CD14-positive monocyte (primary cell): ENCODE measurements around the gene PAM. TPM values are rescaled to one million over a fixed set of nuclear protein-coding genes. Genes with fewer than 3 reads are reported as not detected.

ENCODE experiments used
- DNase-seq, 3 donors: peaks; one replicate each; pipeline ENCODE4 v3.0.0-alpha.2; 2011 to 2022
- H2AFZ ChIP-seq: 2 replicates; pipeline ENCODE4 v1.6.0; 2012; ENCODE audit warnings: mild to moderate bottlenecking, low read depth, low read length, inconsistent platforms; ENCODE audit not compliant: insufficient read depth, poor library complexity, severe bottlenecking
- H3K27ac ChIP-seq, 2 donors: 1 replicate in 1 of 2; 2 replicates in 1 of 2; pipeline ENCODE4 v1.5.1; 2012 to 2013; ENCODE audit warnings: low read length in 2 of 2, control low read depth in 1 of 2, inconsistent platforms in 1 of 2, low read depth in 1 of 2, mild to moderate bottlenecking in 1 of 2
- H3K27me3 ChIP-seq, 2 donors: one replicate each; pipeline versions ENCODE4 v1.6.0 to v1.6.1; 2011 to 2013; ENCODE audit warnings: low read length in 2 of 2; ENCODE audit not compliant: control insufficient read depth in 2 of 2, insufficient read depth in 2 of 2
- H3K36me3 ChIP-seq, 2 donors: replicated peaks in 1 of 2; 1 replicate in 1 of 2; 2 replicates in 1 of 2; pipeline versions ENCODE4 v1.5.1 to v1.6.1; 2012 to 2013; ENCODE audit warnings: low read length in 2 of 2, control low read depth in 1 of 2, inconsistent platforms in 1 of 2, mild to moderate bottlenecking in 1 of 2; ENCODE audit not compliant: insufficient read depth in 2 of 2, control insufficient read depth in 1 of 2
- H3K4me1 ChIP-seq, 2 donors: 1 replicate in 1 of 2; 2 replicates in 1 of 2; pipeline versions ENCODE4 v1.5.1 to v1.6.1; 2012 to 2013; ENCODE audit warnings: low read length in 2 of 2, control low read depth in 1 of 2, inconsistent platforms in 1 of 2, mild to moderate bottlenecking in 1 of 2, moderate library complexity in 1 of 2; ENCODE audit not compliant: insufficient read depth in 2 of 2, control insufficient read depth in 1 of 2
- H3K4me2 ChIP-seq: replicated peaks from 2 replicates; pipeline ENCODE3; 2012; ENCODE audit warnings: low read length, moderate library complexity, mild to moderate bottlenecking; ENCODE audit not compliant: poor library complexity, severe bottlenecking; ENCODE audit errors: extremely low read depth
- H3K4me3 ChIP-seq, 3 experiments: fragments of 200-600 bp in 1 of 3; sonication (generic) in 1 of 3; replicated peaks in 1 of 3; 1 replicate in 2 of 3; 2 replicates in 1 of 3; pipeline ENCODE4 v1.5.1; 2011 to 2013; ENCODE audit warnings: low read length in 3 of 3, mild to moderate bottlenecking in 3 of 3, control low read depth in 2 of 3, low read depth in 2 of 3, inconsistent platforms in 1 of 3, moderate library complexity in 1 of 3
- H3K79me2 ChIP-seq: 2 replicates; pipeline ENCODE4 v1.6.0; 2012; ENCODE audit warnings: mild to moderate bottlenecking, control low read depth, inconsistent platforms, low read length, moderate library complexity; ENCODE audit not compliant: insufficient read depth
- H3K9ac ChIP-seq: 2 replicates; pipeline ENCODE4 v1.6.0; 2017; ENCODE audit warnings: low read length, mild to moderate bottlenecking; ENCODE audit not compliant: insufficient read depth, poor library complexity, severe bottlenecking
- H3K9me3 ChIP-seq, 2 donors: replicated peaks in 1 of 2; 1 replicate in 1 of 2; 2 replicates in 1 of 2; pipeline versions ENCODE4 v1.5.1 to v1.6.1; 2012 to 2013; ENCODE audit warnings: low read length in 2 of 2, control low read depth in 1 of 2; ENCODE audit not compliant: control insufficient read depth in 1 of 2, insufficient read depth in 1 of 2
- H4K20me1 ChIP-seq: 2 replicates; pipeline ENCODE4 v1.6.0; 2012; ENCODE audit warnings: mild to moderate bottlenecking, low read length, control low read depth, moderate library complexity; ENCODE audit not compliant: insufficient read depth
- H3K27ac Mint-ChIP-seq, 7 donors: one replicate each; pipeline ENCODE4 v1.8.0; 2020; ENCODE audit warnings: mild to moderate bottlenecking in 7 of 7, mixed read lengths in 7 of 7, moderate library complexity in 6 of 7, inconsistent platforms in 2 of 7
- H3K27me3 Mint-ChIP-seq, 3 donors: one replicate each; pipeline ENCODE4 v1.8.0; 2021 to 2022; ENCODE audit warnings: low read depth in 3 of 3, mild to moderate bottlenecking in 3 of 3, mixed read lengths in 3 of 3, moderate library complexity in 3 of 3, inconsistent platforms in 1 of 3
- H3K36me3 Mint-ChIP-seq, 2 donors: one replicate each; pipeline ENCODE4 v1.8.0; 2020; ENCODE audit warnings: mixed read lengths in 2 of 2, inconsistent platforms in 1 of 2, mild to moderate bottlenecking in 1 of 2
- H3K4me1 Mint-ChIP-seq: one replicate; pipeline ENCODE4 v1.8.0; 2020; ENCODE audit warnings: mild to moderate bottlenecking, mixed read lengths
- H3K4me3 Mint-ChIP-seq, 2 donors: one replicate each; pipeline ENCODE4 v1.8.0; 2020; ENCODE audit warnings: mild to moderate bottlenecking in 2 of 2, mixed read lengths in 2 of 2, moderate library complexity in 1 of 2
- H3K9me3 Mint-ChIP-seq, 7 donors: one replicate each; pipeline ENCODE4 v1.8.0; 2020 to 2022; ENCODE audit warnings: mixed read lengths in 7 of 7, mild to moderate bottlenecking in 6 of 7, moderate library complexity in 6 of 7, inconsistent platforms in 2 of 7
- WGBS: methylation state at CpG from one replicate; pipeline ENCODE4 v1.1.5; 2013; ENCODE audit warnings: missing lambda C conversion rate; ENCODE audit not compliant: insufficient coverage; 5-methylcytosine and 5-hydroxymethylcytosine counted together
- intact Hi-C, 2 donors: fragments of 100-400 bp; cut with micrococcal nuclease; formaldehyde crosslinking; loops; one replicate each; pipeline versions ENCODE4 v1.15.0 to v1.15.1; 2023
- polyA plus RNA-seq, 3 donors: library from polyadenylated mRNA; depleted of rRNA in 1 of 3; unstranded in 2 of 3; stranded (reverse) in 1 of 3; fragments of 300-500 nt in 2 of 3; fragments of >200 nt in 1 of 3; fragmentation: Illumina TruSeq in 2 of 3; gene quantifications; 1 replicate in 2 of 3; 2 replicates in 1 of 3; pipeline ENCODE4 v1.2.3, GENCODE V29; 2012 to 2021
- TF ChIP-seq, protein P1 (sequence below): fragments of 200-600 bp; IDR thresholded peaks from one replicate; pipeline ENCODE4 v1.8.0; 2022; ENCODE audit warnings: antibody characterized with exemption, mild to moderate bottlenecking

Gene PAM
- polyA plus RNA-seq, 3 donors: 11.8 to 27.4 (median 12.8) TPM

DNA sequence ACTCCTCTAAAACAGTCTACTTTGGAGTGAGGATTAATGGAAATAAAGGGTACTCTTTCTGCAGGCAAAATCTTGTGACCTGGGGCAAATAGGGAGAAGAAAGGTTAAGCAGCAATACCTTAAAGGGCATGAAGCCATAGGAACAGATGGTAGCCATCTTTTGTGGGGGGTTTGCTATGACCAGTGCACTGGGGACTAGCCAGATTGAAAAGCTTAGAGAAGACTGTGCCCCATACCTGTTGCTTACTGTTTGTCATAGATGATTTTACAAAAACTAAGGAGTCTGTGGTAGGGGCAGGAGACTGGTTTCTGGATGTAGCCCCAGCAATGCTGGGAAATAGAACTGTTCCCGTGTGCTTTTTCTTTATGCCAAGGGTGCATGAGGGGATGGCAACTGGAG, 58.6 kb downstream of the PAM start:
- H3K9ac ChIP-seq: no peak overlapping the region
- intact Hi-C loops: no loop called here
- peaks cover 27% of the 10 kb centered on the region for H3K4me1 Mint-ChIP-seq
- H3K9me3 ChIP-seq: no peaks in the 10 kb centered on the region
- H3K9me3 Mint-ChIP-seq: no peaks in the 10 kb centered on the region
- peaks cover 0 to 1% (median 0%) of the 10 kb centered on the region in 3 donors for H3K27me3 Mint-ChIP-seq
- H3K4me3 Mint-ChIP-seq: no peak overlapping the region
- WGBS: 60% methylated on average over 1 of the region's 1 CpG
- no peaks in the 10 kb centered on the region for H3K36me3 Mint-ChIP-seq
- no peaks in the 10 kb centered on the region for H4K20me1 ChIP-seq
- H3K27ac Mint-ChIP-seq: no peak overlapping the region
- H2AFZ ChIP-seq: no peak overlapping the region
- no peak overlapping the region for H3K27ac ChIP-seq
- H3K79me2 ChIP-seq: no peaks in the 10 kb centered on the region
- no peaks in the 10 kb centered on the region for H3K36me3 ChIP-seq
- TF ChIP-seq, protein P1, sequence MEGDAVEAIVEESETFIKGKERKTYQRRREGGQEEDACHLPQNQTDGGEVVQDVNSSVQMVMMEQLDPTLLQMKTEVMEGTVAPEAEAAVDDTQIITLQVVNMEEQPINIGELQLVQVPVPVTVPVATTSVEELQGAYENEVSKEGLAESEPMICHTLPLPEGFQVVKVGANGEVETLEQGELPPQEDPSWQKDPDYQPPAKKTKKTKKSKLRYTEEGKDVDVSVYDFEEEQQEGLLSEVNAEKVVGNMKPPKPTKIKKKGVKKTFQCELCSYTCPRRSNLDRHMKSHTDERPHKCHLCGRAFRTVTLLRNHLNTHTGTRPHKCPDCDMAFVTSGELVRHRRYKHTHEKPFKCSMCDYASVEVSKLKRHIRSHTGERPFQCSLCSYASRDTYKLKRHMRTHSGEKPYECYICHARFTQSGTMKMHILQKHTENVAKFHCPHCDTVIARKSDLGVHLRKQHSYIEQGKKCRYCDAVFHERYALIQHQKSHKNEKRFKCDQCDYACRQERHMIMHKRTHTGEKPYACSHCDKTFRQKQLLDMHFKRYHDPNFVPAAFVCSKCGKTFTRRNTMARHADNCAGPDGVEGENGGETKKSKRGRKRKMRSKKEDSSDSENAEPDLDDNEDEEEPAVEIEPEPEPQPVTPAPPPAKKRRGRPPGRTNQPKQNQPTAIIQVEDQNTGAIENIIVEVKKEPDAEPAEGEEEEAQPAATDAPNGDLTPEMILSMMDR: no peak
- no peak for DNase-seq
- no peak overlapping the region for H3K4me2 ChIP-seq
- H3K27me3 ChIP-seq: no peaks in the 10 kb centered on the region
- H3K4me1 ChIP-seq: peaks cover 12 to 15% of the 10 kb centered on the region in 2 donors
- no peak overlapping the region for H3K4me3 ChIP-seq

DNA sequence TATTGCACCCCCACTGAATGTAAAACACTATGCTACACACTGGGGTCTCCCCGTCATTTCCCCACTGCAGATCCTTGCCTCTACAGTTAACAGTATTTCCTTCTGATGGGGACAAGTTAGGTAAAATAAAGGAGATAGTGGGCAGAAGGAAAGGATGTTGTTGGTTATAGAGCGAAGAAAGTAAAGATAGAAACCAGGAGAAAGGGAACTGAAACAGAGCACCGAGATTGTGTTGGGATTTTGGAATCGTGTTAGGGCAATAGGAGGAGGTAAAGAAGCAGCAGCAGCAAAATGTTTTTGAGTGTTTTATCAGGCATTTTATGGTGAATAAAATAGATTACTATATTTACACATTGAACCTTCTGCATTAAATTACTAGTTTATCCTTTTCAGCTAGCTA, 60.0 kb downstream of the PAM start:
- no peak overlapping the region for H3K27ac ChIP-seq

More for the DNA sequence above, 60.0 kb downstream of the PAM start:
- no peaks in the 10 kb centered on the region for H3K27me3 Mint-ChIP-seq
- Histone ChIP-seq H3K4me2 (peak overlapping the region; percentile 29), H3K79me2 (no peaks in the 10 kb centered on the region), H3K9me3 (no peaks in the 10 kb centered on the region), H2AFZ (peak overlapping the region; percentile 29), H4K20me1 (no peaks in the 10 kb centered on the region), H3K36me3 (no peaks in the 10 kb centered on the region), H3K27me3 (no peaks in the 10 kb centered on the region), H3K4me1 (peaks cover 12 to 15% of the 10 kb centered on the region in 2 donors), H3K4me3 (peak overlapping the region in 1 of 3 experiments; percentile 16), H3K9ac (no peak overlapping the region)
- intact Hi-C loops: no loop called here
- TF ChIP-seq, protein P1: no peak
- peaks cover 31% of the 10 kb centered on the region for H3K4me1 Mint-ChIP-seq
- no CpG with 5 or more reads among the region's 4 CpGs for WGBS
- H3K36me3 Mint-ChIP-seq: no peaks in the 10 kb centered on the region
- H3K9me3 Mint-ChIP-seq: no peaks in the 10 kb centered on the region
- DNase-seq: no peak
- peak overlapping the region in 1 of 2 donors; percentile 54 for H3K4me3 Mint-ChIP-seq
- peak overlapping the region in 1 of 7 donors; percentile 46 for H3K27ac Mint-ChIP-seq
